Activated T-helper 1 cell treated with Interleukin-2 at 50 U/mL for 16 hours (primary cell): ENCODE data around the gene CNKSR3.

Experiments
- DNase-seq: peaks from one replicate; pipeline ENCODE4 v3.0.0-alpha.2; 2020; ENCODE audit warnings: low read depth

CNKSR3 gene

DNA sequence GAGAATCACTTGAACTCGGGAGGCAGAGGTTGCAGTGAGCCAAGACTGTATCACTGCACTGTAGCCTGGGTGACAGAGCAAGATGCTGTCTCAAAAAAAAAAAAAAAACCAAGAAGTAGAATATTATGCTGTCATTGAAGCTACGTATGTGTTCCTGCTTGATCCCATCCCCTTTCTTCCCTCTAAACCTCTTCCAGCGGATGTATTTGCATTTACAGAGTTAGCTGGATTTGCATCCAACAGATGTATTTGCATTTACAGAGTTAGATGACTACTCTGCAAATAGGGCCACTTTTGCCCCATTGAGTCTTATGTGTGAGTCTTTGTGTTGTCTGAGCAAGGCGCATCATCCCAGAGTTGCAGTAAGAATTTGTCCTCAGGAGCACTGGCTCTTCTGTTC is 128.9 kb downstream of the CNKSR3 start:
- no peak for DNase-seq

DNA sequence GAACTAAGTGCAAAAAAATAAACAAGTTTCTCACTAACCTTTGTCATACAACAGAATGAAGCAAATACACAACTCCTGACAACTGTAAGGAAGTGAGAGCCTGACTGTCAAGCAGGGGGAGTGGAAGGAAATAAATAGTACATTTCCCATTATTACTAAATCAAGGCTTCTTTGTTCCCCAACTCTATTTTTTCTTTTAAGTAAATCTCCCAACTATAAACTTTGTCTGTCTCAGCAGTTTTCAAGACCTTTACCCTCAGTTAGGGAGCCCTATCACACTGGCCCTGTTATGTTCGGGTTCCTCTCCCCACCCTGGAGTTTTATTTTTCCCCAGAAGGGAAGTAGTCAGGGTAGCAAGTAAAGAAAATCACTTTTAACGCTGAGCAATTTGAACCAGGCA is 129.7 kb downstream of the CNKSR3 start:
- DNase-seq, result no peak

DNA sequence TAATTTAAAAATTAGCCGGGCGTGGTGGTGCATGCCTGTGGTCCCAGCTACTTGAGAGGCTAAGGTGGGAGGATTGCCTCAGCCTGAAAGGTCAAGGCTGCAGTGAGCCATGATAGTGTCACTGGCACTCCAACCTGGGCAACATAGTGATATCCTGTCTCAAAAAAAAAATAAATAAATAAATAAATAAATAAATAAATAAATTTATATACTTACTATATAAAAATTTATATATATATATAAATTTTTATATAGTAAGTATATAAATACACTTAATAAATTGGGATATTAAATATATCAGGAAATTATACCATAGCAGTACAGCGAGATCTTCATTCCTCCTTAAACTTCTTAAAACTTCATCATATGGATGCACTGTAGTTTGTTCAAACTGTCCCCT is 130.9 kb downstream of the CNKSR3 start:
- DNase-seq, result no peak

DNA sequence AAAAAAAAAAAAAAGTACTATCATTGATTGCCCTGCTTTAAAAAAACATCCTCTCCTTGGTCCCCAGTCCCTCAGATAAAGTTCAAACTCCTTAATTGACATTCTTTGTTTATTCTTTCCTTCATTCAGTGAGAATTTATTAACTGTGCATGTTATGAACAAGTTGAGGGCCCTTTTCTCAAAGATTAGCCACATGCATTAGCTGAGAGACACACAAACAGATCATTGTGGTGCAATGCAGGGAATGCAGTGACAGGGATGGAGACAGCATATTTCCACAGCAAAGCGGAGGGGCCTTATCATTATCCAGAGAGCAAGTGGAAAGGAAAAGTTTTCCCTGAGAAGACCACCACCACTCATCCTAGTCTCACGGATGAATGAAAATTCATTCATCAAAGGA is 132.0 kb downstream of the CNKSR3 start:
- no peak for DNase-seq

DNA sequence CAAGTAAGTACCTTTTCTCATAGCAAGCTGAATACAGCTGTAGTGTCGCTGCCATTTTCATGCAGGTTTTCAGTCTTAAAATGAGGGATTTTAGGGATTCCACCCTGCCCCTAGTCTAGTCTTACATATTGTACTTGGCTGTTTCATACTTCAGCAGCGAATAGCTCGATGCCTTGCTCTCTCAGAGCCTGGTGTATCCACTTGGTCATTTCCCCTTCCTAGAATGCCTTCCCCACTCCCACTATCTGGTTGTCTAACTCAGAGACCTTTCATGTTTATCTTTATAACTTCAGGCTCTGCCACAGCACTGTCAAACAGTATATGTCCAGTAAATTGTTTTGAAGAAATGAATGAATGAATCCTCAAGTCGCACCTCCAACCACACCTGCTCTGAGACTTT is 132.8 kb downstream of the CNKSR3 start:
- DNase-seq, result no peak

DNA sequence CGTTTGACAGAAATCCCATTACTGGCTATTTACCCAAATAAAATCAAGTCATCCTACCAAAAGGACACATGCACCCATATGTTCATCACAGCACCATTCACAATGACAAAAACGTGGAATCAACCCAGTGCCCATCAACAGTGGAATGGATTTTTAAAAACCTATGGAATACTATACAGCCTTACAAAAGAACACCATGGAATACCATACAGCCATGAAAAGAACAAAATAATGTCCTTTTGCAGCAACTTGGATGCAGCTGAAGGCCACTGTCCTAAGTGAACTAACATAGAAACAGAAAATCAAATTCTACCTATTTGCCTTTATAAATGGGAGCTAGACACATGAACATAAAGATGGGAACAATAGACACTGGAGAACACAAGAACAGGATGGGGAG is 136.5 kb downstream of the CNKSR3 start:
- DNase-seq, result no peak

DNA sequence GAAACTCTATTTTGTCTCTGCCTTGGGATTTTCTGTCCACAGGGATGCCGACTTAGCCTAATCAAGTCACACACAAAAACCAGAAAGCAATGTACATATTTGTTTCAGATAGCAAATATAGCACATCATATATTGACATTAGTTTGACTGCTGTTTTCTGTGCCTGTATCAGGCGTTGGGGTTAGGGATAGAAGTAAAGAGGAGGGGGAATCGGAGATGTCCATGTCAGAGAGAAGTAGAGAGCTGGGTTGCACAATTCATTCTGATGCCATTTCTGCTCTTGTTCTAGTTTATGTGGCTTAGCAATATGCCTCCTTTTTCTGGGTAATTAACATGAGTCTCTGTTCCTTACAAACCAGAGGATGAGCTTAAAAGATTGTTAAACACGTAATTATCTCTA is 139.2 kb downstream of the CNKSR3 start:
- no peak for DNase-seq

DNA sequence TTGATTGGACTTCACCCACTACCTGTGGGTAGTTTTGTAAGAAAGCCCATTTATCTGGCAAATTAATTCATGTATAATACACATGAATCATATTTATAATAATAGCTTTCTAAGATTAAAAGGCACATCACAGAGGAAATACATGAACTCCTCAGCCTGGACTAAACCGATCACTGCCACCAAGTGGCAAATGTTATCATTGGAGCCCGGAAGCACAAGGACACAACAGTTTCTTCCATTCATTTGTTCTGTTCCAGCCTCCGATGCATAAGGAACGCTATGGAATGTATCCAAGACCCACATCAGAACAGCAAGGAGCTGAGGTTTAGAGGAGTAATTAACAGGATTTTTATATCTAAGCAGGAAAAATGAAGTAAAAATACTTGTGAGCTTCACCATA is 139.9 kb downstream of the CNKSR3 start:
- no peak for DNase-seq

DNA sequence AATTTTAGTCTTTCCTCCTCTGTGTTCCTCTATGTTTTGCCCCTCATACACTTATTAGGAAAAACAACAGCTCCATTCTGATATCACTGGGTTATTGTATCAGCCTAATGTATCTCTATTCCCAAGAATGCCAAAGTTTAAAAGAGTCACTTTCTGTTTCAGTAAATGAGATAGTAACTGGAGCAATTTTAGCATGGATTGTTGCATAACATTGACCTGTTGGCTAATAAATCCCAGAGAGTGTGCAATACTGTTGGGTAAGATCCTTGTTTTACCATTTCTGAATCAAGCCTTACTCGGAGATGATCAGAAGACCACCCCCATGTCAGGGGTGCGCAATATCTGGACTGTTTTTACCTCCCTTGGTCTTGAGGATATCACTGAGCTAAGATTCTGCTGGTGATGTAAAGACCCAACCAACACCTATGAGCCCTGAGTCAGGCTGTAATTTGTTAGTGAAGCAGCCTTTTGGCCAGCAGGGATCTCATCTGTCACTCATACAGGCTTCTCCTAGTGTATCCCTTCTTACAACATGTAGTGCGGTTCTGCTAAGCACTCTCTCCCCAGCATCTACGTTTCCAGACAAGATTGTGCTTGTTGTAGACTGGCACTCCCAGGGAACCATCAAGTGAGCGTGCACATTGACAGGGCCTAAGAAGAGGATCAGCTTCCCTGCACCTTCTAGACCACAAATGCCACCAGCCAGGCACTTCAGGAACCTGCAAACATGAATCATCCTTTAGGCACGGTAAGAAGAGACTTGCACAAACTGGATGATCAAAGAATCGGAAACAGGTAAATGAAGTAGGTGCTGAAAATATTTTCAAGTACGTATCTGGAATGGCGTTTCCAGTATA is 142.4 kb downstream of the CNKSR3 start:
- DNase-seq, result no peak

DNA sequence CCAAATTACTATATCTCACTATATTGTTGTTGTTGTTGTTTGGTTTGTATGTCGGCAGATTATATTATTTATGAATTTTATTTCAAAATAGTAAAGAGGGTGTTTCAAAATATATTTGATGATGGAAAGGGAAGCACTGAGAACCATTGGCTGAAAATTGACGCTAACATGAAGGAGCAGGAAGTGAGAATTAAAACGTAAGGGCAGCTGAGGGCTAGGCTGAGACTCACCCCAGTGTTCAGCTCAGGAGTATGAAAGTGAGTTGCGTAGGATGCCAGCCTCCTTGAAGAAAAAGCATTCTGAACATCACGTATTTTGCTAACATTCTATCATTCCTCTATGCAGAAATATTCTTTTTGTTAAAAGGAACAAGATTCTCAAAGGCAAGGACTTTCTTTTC is 143.1 kb downstream of the CNKSR3 start:
- no peak for DNase-seq

DNA sequence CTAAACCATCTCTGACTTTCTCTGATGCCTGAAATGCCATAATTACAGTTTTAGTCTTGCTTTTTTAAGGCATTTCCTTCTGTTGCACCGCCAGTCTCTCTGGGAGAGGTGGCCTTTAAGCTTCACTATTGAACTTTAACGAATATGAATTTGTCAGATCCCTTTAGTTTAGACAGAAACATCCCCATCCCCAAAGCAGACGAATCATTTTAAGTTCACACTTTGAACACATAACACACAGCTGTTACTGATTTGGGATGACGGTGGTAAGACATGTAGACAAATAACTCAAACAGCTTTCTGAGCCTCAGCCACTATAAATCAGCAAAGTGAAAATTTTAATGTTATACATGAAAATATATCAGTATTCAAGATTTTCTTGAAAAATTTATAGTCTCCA is 146.7 kb downstream of the CNKSR3 start:
- DNase-seq, result no peak

DNA sequence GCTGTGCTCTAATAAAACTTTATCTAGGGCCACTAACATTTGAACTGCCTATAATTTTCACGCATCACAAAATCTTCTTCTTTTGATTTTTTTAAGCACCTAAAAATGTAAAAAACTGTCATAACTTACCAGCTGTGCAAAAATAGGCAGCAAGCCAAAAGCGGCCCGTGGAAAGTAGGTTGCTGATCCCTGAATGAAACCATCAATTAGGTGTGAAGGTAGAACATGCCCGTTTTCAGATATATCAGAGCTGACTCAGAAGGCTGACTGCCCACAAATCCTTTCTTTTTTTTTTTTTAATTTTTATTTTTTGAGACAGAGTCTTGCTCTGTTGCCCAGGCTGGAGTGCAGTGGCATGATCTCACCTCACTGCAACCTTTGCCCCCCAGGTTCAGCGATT is 149.0 kb downstream of the CNKSR3 start:
- DNase-seq, result no peak

DNA sequence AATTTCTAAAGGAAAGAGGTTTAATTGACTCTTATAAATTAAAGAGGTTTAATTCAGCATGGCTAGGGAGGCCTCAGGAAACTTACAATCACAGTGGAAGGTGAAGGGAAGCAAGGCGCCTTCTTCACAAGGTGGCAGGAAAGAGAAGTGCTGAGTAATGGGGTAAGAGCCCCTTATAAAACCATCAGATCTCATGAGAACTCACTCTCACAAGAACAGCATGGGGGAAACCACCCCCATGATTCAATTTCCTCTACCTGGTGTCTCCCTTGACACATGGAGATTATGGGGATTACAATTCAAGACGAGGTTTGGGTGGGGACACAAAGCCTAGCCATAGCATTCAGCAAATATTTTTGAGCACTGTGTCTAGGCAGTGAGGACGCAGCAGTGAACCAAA is 150.0 kb downstream of the CNKSR3 start:
- no peak for DNase-seq

DNA sequence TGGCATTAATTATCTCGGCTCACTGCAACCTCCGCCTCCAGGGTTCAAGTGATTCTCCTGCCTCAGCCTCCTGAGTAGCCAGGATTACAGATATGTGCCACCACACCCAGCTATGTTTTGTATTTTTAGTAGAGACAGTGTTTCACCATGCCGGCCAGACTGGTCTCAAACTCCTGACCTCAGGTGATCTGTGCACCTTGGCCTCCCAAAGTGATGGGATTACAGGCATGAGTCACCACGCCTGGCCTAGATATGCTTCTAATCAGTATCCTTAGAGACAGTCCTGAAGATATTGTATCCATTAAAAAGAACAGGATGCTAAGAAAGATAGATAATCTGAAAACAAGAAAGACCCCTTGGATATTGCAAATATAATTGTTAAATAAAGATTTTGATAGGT is 150.8 kb downstream of the CNKSR3 start:
- no peak for DNase-seq

DNA sequence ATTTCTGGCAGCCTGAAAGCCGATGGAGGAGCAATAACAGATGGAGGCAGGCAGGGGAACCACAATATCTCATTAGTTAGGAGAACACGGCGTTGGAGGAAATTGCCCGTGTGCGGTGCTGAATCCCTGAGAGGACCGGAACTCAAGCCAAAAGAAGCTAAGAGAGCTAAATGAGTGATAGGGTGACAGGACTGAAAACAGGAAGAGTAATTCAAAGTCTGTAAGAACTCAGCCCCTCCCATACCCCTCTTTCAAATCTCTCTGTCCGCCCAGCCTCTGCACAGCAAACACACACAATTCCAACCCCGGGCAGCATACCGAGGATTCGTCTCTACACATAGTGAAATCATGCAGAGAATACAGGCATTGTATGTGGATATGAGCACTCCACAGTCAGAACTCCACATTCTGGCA is 151.3 kb downstream of the CNKSR3 start:
- no peak for DNase-seq

DNA sequence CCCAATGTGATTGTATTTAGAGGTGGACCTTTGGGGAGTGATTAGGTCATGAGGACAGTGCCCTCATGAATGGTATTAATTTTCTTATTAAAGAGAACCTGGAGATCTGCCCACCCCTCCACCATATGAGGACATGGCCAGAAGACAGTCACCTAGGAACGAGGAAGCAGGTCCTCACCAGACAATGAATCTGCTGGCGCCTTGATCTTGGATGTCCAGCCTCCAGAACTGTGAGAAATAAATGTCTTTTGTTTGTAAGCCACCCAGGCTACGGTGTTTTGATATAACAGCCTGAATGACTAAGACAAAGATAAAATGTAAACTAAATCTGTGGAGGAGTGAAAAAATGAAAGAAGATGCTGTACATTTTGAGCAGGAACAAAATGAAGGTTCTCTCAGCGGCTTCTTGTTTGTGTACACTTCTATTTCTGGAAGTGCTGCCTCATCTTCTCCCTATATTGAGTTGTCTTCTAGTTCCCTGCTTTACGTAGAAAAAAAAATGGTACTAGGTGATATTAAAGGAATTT is 152.4 kb downstream of the CNKSR3 start:
- DNase-seq, result no peak

DNA sequence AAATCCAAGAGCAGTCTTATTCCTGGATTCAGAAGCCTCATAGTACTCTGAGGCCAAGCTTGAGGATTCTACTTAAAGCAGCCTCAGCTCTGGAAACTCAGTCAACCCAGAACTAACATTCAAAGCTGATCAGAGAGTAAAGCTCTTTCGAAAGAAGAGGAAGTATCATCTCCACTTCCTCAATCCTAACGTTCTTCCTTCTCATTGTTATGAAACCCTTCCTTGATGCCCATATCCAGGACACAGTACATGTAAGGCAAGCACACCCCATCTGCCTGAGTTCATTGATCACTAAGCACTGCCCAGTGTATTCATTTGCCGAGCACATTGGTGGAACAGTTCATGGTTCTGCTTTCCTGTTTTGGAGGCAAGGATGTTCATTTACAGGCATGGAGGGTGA is 153.8 kb downstream of the CNKSR3 start, which contains the start of gene IPCEF1:
TSS of gene IPCEF1 (minus strand) at position 114 of the 400 bp plus-strand sequence. CDS start 90,856 bp downstream, outside the sequence.
- DNase-seq, result no peak

DNA sequence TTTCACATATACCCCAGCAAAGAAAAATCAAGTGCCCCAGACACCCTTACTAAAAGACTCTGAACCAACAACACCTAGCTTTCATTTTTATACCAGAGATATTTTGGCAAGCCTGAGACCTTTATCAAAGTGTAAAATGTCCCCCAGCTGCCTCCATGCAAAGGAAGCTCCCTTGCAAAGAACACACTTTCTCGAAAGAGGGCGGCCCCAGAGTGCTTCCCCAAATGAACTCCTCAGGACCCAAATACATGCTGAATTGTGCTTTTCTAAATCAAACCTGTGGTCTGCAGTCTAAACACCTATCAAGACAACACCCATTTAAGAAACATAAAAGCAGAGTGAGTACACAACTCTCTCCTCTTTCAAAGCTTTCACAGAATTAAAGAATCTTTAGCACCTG is 154.4 kb downstream of the CNKSR3 start:
- no peak for DNase-seq

DNA sequence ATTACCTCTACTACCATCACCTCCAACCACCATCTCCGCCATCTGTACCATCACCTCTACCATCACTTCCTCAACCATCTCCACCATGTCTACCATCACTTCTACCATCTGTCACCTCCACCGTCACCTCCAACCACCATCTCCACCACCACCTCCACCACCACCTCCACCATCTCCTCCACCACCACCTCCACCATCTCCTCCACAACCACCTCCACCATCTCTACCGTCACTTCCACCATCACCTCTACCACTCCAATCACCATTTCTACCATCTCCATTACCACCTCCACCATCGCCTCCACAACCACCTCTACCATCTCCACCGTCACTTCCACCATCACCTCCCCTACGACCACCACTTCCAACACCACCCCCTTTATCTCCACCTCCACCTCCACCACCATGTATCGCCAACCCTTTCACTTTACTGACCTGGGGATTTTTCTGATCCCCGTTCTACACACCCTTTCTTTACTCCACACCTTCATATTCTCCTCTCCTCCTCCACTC is 156.2 kb downstream of the CNKSR3 start:
- DNase-seq, result no peak

DNA sequence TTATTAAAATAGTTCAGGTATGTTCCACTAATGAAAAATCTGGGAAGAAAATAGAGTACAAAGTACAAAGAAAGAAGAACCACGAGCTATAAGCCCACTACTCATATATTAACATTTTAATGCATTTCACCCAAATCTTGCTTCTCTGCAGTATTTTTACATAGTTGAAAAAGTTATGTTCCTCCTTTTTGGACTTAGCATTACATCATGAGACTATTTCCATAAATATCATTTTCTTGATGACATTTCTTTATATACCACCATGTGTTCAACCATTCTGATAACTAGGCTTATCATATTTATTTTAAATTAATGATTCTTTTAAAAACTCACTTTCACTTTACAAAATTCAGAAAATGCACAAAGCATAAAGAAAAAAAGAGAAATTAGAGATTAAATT is 156.9 kb downstream of the CNKSR3 start:
- DNase-seq, result no peak

DNA sequence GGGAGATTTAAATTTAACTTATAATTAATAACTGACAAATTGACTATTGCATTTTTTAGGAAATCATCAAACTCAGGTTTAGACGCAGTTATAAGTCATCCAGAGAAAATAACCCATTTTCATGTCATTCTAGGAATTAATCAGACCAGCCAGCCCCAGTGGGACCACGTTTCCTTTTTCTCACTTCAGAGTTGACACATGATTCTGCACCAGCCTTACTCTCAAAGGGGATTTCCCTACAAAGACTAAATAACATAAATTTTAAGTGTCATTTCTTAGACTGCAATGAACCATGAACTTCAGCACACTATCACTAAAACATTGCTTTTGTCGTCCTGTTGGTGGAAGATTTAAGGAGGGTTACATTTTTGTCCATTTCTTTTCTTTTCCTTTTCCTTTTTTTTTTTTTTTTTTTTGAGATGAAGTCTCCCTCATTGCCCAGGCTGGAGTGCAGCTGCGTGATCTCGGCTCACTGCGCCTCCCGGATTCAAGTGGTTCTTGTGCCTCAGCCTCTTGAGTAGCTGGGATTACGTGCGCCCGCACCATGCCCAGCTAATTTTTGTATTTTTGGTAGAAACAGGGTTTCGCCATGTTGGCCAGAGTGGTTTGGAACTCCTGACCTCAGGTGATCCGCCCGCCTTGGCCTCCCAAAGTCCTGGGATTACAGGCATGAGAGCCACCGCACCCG is 157.4 kb downstream of the CNKSR3 start:
- DNase-seq, result no peak

DNA sequence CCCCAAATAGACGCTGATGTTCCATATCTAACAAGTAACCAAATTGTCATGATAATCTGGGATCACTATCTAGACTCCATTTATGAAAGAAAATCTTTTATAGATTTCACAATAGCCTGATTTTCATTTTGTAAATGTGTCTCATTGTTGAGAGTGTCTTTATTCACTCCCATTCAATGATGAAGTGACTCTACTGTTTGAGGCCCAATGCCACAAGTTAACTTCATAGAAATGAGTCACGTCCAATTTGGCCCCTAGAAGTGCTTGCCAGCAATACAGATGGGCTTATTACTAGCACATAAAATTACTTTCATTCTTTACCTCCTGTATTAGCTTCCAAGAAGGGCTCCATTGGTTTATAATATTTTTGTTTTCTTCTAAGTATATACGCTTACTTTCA is 160.2 kb downstream of the CNKSR3 start:
- no peak for DNase-seq

DNA sequence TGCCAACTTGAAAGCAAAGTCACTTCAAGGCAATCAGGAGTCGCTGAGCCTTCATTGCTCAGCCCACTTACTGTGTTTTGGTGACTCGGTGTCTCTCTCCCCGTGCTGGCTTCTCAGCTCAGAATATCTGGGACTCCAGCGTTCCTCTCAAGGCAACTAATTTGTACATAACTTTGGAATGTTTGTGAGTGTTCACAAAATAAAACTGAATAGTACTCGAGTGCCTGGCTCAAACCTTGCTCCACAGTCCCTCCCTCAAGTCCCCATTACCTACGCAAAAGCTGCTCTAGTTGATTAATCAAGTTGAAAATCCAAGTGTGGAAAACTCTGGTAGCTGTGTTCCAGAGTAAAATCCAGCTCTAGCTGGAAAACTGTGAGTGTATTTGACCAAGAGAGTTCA is 162.5 kb downstream of the CNKSR3 start:
- DNase-seq, result no peak
